SU-DHL-6 (cell line): ENCODE results near the gene BPIFB6.

ENCODE experiments used
- H2AFZ ChIP-seq: fragments of 200-600 bp; sonication (generic); 2 replicates; pipeline ENCODE4 v1.6.1; 2014; ENCODE audit warnings: low read depth, mild to moderate bottlenecking, moderate library complexity, mixed read lengths, antibody characterized with exemption, low read length; ENCODE audit not compliant: severe bottlenecking
- H3F3A ChIP-seq: fragments of 200-600 bp; shearing (Covaris generic); 2 replicates; pipeline ENCODE4 v1.6.0; 2016; ENCODE audit warnings: antibody characterized with exemption, mild to moderate bottlenecking; ENCODE audit not compliant: insufficient read depth
- H3K27ac ChIP-seq: fragments of 200-600 bp; sonication (generic); 2 replicates; pipeline ENCODE4 v1.5.1; 2016; ENCODE audit warnings: low read depth, mild to moderate bottlenecking, low read length, moderate library complexity, mixed read lengths
- H3K27me3 ChIP-seq: fragments of 200-600 bp; sonication (generic), shearing (Covaris generic); 2 replicates; pipeline ENCODE4 v1.6.0; 2014; ENCODE audit warnings: mild to moderate bottlenecking, low read length
- H3K36me3 ChIP-seq: fragments of 200-600 bp; sonication (generic); 2 replicates; pipeline ENCODE4 v1.6.1; 2014; ENCODE audit warnings: mild to moderate bottlenecking, low read length, mixed read lengths
- H3K4me2 ChIP-seq: fragments of 300-600, 200-600 bp; shearing (Covaris generic), sonication (generic); 2 replicates; pipeline ENCODE4 v1.6.0; 2014; ENCODE audit warnings: low read length, low read depth, mild to moderate bottlenecking; ENCODE audit not compliant: poor library complexity, severe bottlenecking
- H3K4me3 ChIP-seq: fragments of 200-600 bp; sonication (generic); 2 replicates; pipeline ENCODE4 v1.5.1; 2014; ENCODE audit warnings: antibody characterized with exemption, low read length, mild to moderate bottlenecking, mixed read lengths; ENCODE audit not compliant: insufficient read depth, poor library complexity, severe bottlenecking
- H3K79me2 ChIP-seq: fragments of 200-600 bp; sonication (generic); 2 replicates; pipeline ENCODE4 v1.6.1; 2014; ENCODE audit warnings: mild to moderate bottlenecking, low read length, moderate library complexity; ENCODE audit not compliant: insufficient read depth
- H3K9ac ChIP-seq: fragments of 200-600 bp; sonication (generic); 2 replicates; pipeline ENCODE4 v1.7.0; 2014; ENCODE audit warnings: mild to moderate bottlenecking, low read length
- H3K9me2 ChIP-seq: fragments of 200-600 bp; sonication (generic); replicated peaks from 2 replicates; pipeline ENCODE4 v1.6.1; 2014; ENCODE audit warnings: low read length; ENCODE audit not compliant: insufficient read depth
- H3K9me3 ChIP-seq: fragments of 200-600 bp; sonication (generic); 2 replicates; pipeline ENCODE4 v1.6.1; 2014; ENCODE audit warnings: low read length, mixed read lengths; ENCODE audit not compliant: insufficient read depth
- H4K20me1 ChIP-seq: fragments of 200-600 bp; sonication (generic); 2 replicates; pipeline ENCODE4 v1.6.1; 2014; ENCODE audit warnings: low read depth, mild to moderate bottlenecking, antibody characterized with exemption, low read length, moderate library complexity, mixed read lengths
- EZH2phosphoT487 ChIP-seq: fragments of 200-600 bp; sonication (generic), shearing (Covaris generic); conservative IDR thresholded peaks from 2 replicates; pipeline ENCODE4 v1.6.1; 2018; ENCODE audit warnings: mild to moderate bottlenecking, antibody characterized with exemption, low read length, moderate library complexity, mixed read lengths
- TF ChIP-seq, protein P1 (sequence below): fragments of 200-600 bp; sonication (generic); IDR thresholded peaks from one replicate; pipeline ENCODE4 v1.5.1; 2017; ENCODE audit warnings: antibody characterized with exemption, mild to moderate bottlenecking, low read length, moderate library complexity; ENCODE audit not compliant: insufficient read depth, poor library complexity, severe bottlenecking

BPIFB6 gene

DNA sequence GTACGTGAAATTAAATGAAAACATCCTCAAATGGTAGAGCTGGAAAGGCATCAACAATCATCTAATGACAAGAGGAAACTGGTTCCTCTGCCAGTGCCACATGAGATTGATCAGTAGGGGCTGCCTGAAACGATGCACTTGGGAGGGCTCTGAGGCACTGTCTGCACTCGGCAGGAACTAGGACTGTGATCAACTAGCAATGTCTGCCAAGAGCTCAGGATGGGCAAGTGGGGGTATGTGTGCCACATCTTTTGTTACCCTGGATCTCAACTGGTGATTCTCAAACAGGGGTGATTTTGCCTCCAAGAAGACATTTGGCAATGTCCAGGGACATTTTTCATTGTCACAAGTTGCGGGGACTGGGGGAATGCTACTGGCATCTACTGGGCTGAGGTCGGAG lies 1.9 kb downstream of the BPIFB6 start:
- no peak overlapping the region for H3K27ac ChIP-seq
- H3F3A ChIP-seq: no peaks in the 10 kb centered on the region
- H3K4me3 ChIP-seq: no peak overlapping the region
- no peaks in the 10 kb centered on the region for H3K9me2 ChIP-seq
- no peaks in the 10 kb centered on the region for H4K20me1 ChIP-seq
- H3K36me3 ChIP-seq: no peaks in the 10 kb centered on the region
- H3K79me2 ChIP-seq: no peaks in the 10 kb centered on the region
- TF ChIP-seq EZH2phosphoT487: no peak
- TF ChIP-seq, protein P1, sequence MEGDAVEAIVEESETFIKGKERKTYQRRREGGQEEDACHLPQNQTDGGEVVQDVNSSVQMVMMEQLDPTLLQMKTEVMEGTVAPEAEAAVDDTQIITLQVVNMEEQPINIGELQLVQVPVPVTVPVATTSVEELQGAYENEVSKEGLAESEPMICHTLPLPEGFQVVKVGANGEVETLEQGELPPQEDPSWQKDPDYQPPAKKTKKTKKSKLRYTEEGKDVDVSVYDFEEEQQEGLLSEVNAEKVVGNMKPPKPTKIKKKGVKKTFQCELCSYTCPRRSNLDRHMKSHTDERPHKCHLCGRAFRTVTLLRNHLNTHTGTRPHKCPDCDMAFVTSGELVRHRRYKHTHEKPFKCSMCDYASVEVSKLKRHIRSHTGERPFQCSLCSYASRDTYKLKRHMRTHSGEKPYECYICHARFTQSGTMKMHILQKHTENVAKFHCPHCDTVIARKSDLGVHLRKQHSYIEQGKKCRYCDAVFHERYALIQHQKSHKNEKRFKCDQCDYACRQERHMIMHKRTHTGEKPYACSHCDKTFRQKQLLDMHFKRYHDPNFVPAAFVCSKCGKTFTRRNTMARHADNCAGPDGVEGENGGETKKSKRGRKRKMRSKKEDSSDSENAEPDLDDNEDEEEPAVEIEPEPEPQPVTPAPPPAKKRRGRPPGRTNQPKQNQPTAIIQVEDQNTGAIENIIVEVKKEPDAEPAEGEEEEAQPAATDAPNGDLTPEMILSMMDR: no peak
- no peak overlapping the region for H3K9ac ChIP-seq
- H3K9me3 ChIP-seq: no peaks in the 10 kb centered on the region
- H3K27me3 ChIP-seq: no peaks in the 10 kb centered on the region
- H3K4me2 ChIP-seq: no peak overlapping the region
- H2AFZ ChIP-seq: no peak overlapping the region

DNA sequence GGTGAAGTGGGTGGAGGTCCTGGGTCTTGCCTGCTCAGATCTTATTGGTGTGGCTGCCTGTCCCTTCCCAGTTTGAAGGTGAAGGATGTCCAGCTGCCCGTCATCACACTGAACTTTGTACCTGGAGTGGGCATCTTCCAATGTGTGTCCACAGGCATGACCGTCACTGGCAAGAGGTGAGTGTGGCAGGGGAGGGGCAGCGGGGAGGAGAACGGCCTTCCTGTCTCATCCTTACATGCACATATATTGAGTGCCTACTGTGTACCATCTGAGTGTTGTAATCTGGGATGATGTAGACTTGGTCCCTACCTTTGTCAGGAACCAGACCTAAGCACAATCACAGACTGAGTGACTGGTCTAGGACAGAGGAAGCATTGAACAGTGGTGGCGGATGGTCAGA lies 2.7 kb downstream of the BPIFB6 start:
- H3K4me2 ChIP-seq: no peak overlapping the region
- no peak overlapping the region for H2AFZ ChIP-seq
- no peaks in the 10 kb centered on the region for H3K9me3 ChIP-seq
- no peaks in the 10 kb centered on the region for H3K79me2 ChIP-seq
- no peaks in the 10 kb centered on the region for H3K36me3 ChIP-seq
- no peak overlapping the region for H3K9ac ChIP-seq
- H3K27ac ChIP-seq: no peak overlapping the region
- no peak overlapping the region for H3K4me3 ChIP-seq
- TF ChIP-seq EZH2phosphoT487: no peak
- TF ChIP-seq, protein P1: no peak
- H3K9me2 ChIP-seq: no peaks in the 10 kb centered on the region
- H4K20me1 ChIP-seq: no peaks in the 10 kb centered on the region
- no peaks in the 10 kb centered on the region for H3F3A ChIP-seq
- H3K27me3 ChIP-seq: no peaks in the 10 kb centered on the region

DNA sequence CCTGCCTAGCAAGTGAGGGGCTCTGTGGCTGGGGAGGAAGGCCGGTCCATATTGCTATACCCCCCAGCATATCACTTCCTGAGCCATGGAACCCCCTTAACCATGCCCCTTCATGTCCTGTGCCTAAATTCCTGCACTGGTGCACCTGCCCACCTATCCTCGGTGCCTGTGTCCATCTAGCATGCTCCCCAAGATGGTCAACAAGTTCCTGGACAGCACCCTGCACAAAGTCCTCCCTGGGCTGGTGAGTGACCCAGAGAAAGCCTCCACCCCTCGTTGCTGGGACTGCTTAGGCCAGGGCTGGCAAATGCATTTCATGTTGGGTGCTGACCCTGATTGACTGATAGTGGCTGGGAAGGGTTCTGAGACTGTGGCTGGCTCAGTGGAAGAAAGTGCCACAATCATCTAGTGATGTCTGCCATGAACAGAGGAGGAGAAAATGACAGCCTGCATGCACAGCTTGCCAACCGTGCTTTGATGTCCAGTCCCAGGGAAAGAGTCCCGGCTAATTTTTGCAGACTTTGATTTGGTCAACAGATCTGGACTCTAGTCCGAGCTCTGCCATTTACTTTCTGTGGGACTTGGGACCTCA lies 3.5 kb downstream of the BPIFB6 start:
- H3K9ac ChIP-seq: no peak overlapping the region
- H3K9me2 ChIP-seq: no peaks in the 10 kb centered on the region
- H3K27ac ChIP-seq: no peak overlapping the region
- H3F3A ChIP-seq: no peaks in the 10 kb centered on the region
- H3K4me3 ChIP-seq: no peak overlapping the region
- H2AFZ ChIP-seq: no peak overlapping the region
- H4K20me1 ChIP-seq: no peaks in the 10 kb centered on the region
- TF ChIP-seq, protein P1: no peak
- no peak for TF ChIP-seq EZH2phosphoT487
- H3K36me3 ChIP-seq: no peaks in the 10 kb centered on the region
- H3K79me2 ChIP-seq: no peaks in the 10 kb centered on the region
- H3K27me3 ChIP-seq: no peaks in the 10 kb centered on the region
- H3K9me3 ChIP-seq: no peaks in the 10 kb centered on the region
- no peak overlapping the region for H3K4me2 ChIP-seq
